Heart left ventricle (tissue), 16 donors: Measurements from ENCODE around the gene SLC29A3. TPM values are rescaled to one million over a fixed set of nuclear protein-coding genes. Genes with fewer than 3 reads are reported as not detected.

Experiments
- ATAC-seq, 4 donors: fragments of 200-7000 bp; cut with Tn5 transposase; one replicate each; pipeline ENCODE4 v1.9.1; 2020 to 2022; ENCODE audit warnings: moderate library complexity in 4 of 4, mild to moderate bottlenecking in 3 of 4, moderate number of reproducible peaks in 1 of 4
- DNase-seq, 5 donors: peaks; one replicate each; pipeline ENCODE4 v3.0.0-alpha.2; 2020
- H3K27ac ChIP-seq, 12 donors: fragments of 200-600 bp; sonication (generic) in 4 of 12; one replicate each; pipeline versions ENCODE4 v1.5.0 to v1.8.0; 2016 to 2022; ENCODE audit warnings: mild to moderate bottlenecking in 2 of 12
- H3K27me3 ChIP-seq, 9 donors: fragments of 200-600 bp; sonication (generic) in 2 of 9; one replicate each; pipeline versions ENCODE4 v1.5.1 to v1.8.0; 2016 to 2022; ENCODE audit warnings: mild to moderate bottlenecking in 3 of 9
- H3K36me3 ChIP-seq, 9 donors: fragments of 200-600 bp; sonication (generic) in 2 of 9; one replicate each; pipeline versions ENCODE4 v1.5.0 to v1.8.0; 2018 to 2022; ENCODE audit warnings: mild to moderate bottlenecking in 2 of 9
- H3K4me1 ChIP-seq, 12 donors: fragments of 200-600 bp; sonication (generic) in 4 of 12; one replicate each; pipeline versions ENCODE4 v1.5.0 to v1.8.0; 2016 to 2022; ENCODE audit warnings: mild to moderate bottlenecking in 3 of 12
- H3K4me3 ChIP-seq, 12 donors: fragments of 200-600 bp; sonication (generic) in 4 of 12; one replicate each; pipeline versions ENCODE4 v1.5.0 to v1.8.0; 2017 to 2022; ENCODE audit warnings: mild to moderate bottlenecking in 9 of 12, moderate library complexity in 4 of 12
- H3K9me3 ChIP-seq, 12 donors: fragments of 200-600 bp; sonication (generic) in 4 of 12; one replicate each; pipeline versions ENCODE4 v1.5.0 to v1.8.0; 2016 to 2022; ENCODE audit warnings: mild to moderate bottlenecking in 1 of 12
- CTCF ChIP-seq, 12 donors: fragments of 200-600 bp; sonication (generic) in 4 of 12; IDR thresholded peaks; one replicate each; pipeline versions ENCODE4 v1.5.0 to v1.8.0; 2018 to 2022; ENCODE audit warnings: antibody characterized with exemption in 12 of 12, mild to moderate bottlenecking in 5 of 12
- POLR2A ChIP-seq, 2 donors: fragments of 450-650 bp; IDR thresholded peaks; one replicate each; pipeline ENCODE4 v1.6.1; 2017; ENCODE audit warnings: antibody characterized with exemption in 2 of 2, mild to moderate bottlenecking in 2 of 2, moderate library complexity in 2 of 2
- WGBS, 4 donors: extraction: QIAGEN DNeasy Blood & Tissue Kit in 2 of 4; methylation state at CpG; one replicate each; pipeline versions ENCODE4 v1.1.5 to v1.1.7; 2013 to 2018; 5-methylcytosine and 5-hydroxymethylcytosine counted together
- intact Hi-C, 10 donors: fragments of 100-400 bp; cut with DNase I; formaldehyde crosslinking; loops; one replicate each; pipeline versions ENCODE4 v1.11.1 to v1.14.2; 2022
- polyA plus RNA-seq, 2 donors: library from polyadenylated mRNA; stranded (reverse); fragments of 200-250 nt; gene quantifications; one replicate each; pipeline ENCODE4 v1.2.3, GENCODE V29; 2013
- total RNA-seq, 9 donors: library from RNA; depleted of rRNA in 2 of 9; stranded (reverse); fragments of >200 nt in 2 of 9; fragmentation: NEBNext Ultra II Directional in 3 of 9; extraction: Animal tissue kit (Norgen Biotek cat#: 25700) in 3 of 9; gene quantifications; one replicate each; pipeline versions ENCODE4 v1.1.0 to v1.2.4, GENCODE V29; 2016 to 2023
- donor health status: ischemic (EF 13 %, LVEDD 7.1; RV severe dilation, severe dysfunction).
- donor health status: healthy with polysubstance abuse.
- donor health status: DM: no; HTN: yes; CAD: no.
- donor health status: DM: no; HTN: no; CAD: no.
- donor health status: ischemic (EF 25% LVEDD 6.9; RV normal size, moderate dysfunction).
- donor health status: ischemic (EF 25% LVEDD 5.7; RV mildly dilated, moderate dysfunction).
- donor health status: healthy.
- donor health status: DM: yes; HTN: yes; CAD: no.
- donor health status: ischemic (EF 35%, LVEDD 5.7; RV mildly dilated, moderate dysfunction).
- donor health status: nonischemic (EF 11% LVEDD 7.7; RV severe dilation, severe dysfunction).
- donor health status: DM: yes; HTN: yes; CAD: no.
- donor health status: PGD.
- donor health status: ischemic (EF 29% LVEDD 5.4; RV normal size, mild dysfunction).
- donor health status: nonischemic (EF 23%, LVEDD 6.1; RV moderate dilation, normal function).

Gene SLC29A3
- total and polyA plus RNA-seq, 11 donors, result 0.76 to 6.2 (median 1.6) TPM

- Histone ChIP-seq H3K27ac (no peak overlapping the region), H3K4me1 (no peaks in the 10 kb centered on the region), H3K36me3 (peaks cover 0 to 79% (median 36%) of the 10 kb centered on the region in 9 donors), H3K9me3 (no peaks in the 10 kb centered on the region), H3K4me3 (no peak overlapping the region), H3K27me3 (no peaks in the 10 kb centered on the region)
- no peak for ATAC-seq
- intact Hi-C loops, result no loop called here
- no peak for TF ChIP-seq CTCF (IDR thresholded peaks at IDR 0.05)
- TF ChIP-seq POLR2A (IDR thresholded peaks at IDR 0.05), result no peak
- DNase-seq, result no peak
- 84 to 91% (median 88%) methylated on average over 14 of the region's 14 CpGs for WGBS, 4 donors
These were observed 19.8 kb upstream of the SLC29A3 start for GRCh38 chr10:71299071-71299785.

- no peaks in the 10 kb centered on the region for H3K27me3 ChIP-seq
- H3K4me3 ChIP-seq, result no peak overlapping the region
- 86 to 93% (median 89%) methylated on average over 7 to 16 of the region's 16 CpGs for WGBS, 4 donors
- H3K9me3 ChIP-seq, result no peaks in the 10 kb centered on the region
- H3K36me3 ChIP-seq, result peaks cover 0 to 64% (median 28%) of the 10 kb centered on the region in 9 donors
- TF ChIP-seq CTCF (IDR thresholded peaks at IDR 0.05), result no peak
- no peak for TF ChIP-seq POLR2A (IDR thresholded peaks at IDR 0.05)
- intact Hi-C loops, result no loop called here
- DNase-seq (no peak), ATAC-seq (no peak)
- H3K27ac ChIP-seq, result no peak overlapping the region
- H3K4me1 ChIP-seq, result no peaks in the 10 kb centered on the region
These were observed 18.3 kb upstream of the SLC29A3 start for GRCh38 chr10:71300555-71301370.

- peaks cover 0 to 57% (median 27%) of the 10 kb centered on the region in 9 donors for H3K36me3 ChIP-seq
- no peak overlapping the region for H3K27ac ChIP-seq
- TF ChIP-seq CTCF (IDR thresholded peaks at IDR 0.05) (no peak), POLR2A (IDR thresholded peaks at IDR 0.05) (no peak)
- H3K4me3 ChIP-seq, result no peak overlapping the region
- intact Hi-C loops, result no loop called here
- no peaks in the 10 kb centered on the region for H3K4me1 ChIP-seq
- ATAC-seq (no peak), DNase-seq (no peak)
- H3K27me3 ChIP-seq, result no peaks in the 10 kb centered on the region
- 91 to 97% (median 95%) methylated on average over 12 of the region's 12 CpGs for WGBS, 4 donors
- no peaks in the 10 kb centered on the region for H3K9me3 ChIP-seq
These were observed 17.6 kb upstream of the SLC29A3 start for GRCh38 chr10:71301371-71301916.

- H3K4me1 ChIP-seq, result no peaks in the 10 kb centered on the region
- peaks cover 0 to 48% (median 21%) of the 10 kb centered on the region in 9 donors for H3K36me3 ChIP-seq
- H3K27ac ChIP-seq, result no peak overlapping the region
- no peaks in the 10 kb centered on the region for H3K27me3 ChIP-seq
- WGBS, 4 donors, result 76 to 87% (median 83%) methylated on average over 3 to 4 of the region's 4 CpGs
- intact Hi-C loops, result no loop called here
- ATAC-seq (no peak), DNase-seq (no peak)
- H3K9me3 ChIP-seq, result no peaks in the 10 kb centered on the region
- H3K4me3 ChIP-seq, result no peak overlapping the region
- TF ChIP-seq POLR2A (IDR thresholded peaks at IDR 0.05), result no peak
- TF ChIP-seq CTCF (IDR thresholded peaks at IDR 0.05), result no peak
These were observed 16.6 kb upstream of the SLC29A3 start for GRCh38 chr10:71302451-71302850.
